Keratinocyte (primary cell): ENCODE measurements around the gene EML1. TPM values are rescaled to one million over a fixed set of nuclear protein-coding genes. Genes with fewer than 3 reads are reported as not detected.

ENCODE experiments used
- DNase-seq: peaks from one replicate; pipeline ENCODE4 v3.0.0-alpha.2; 2011; ENCODE audit warnings: low read depth, missing footprints, low spot score
- FAIRE-seq: peaks from 2 replicates; lab custom pipeline; 2011; peaks lifted over from hg19 to GRCh38; lab: Jason Lieb, UNC
- H2AFZ ChIP-seq: 2 replicates; pipeline ENCODE4 v1.6.0; 2012; ENCODE audit warnings: low read length, control low read depth, inconsistent platforms; ENCODE audit not compliant: control insufficient read depth
- H3K27ac ChIP-seq: 2 replicates; pipeline ENCODE4 v1.5.1; 2011; ENCODE audit warnings: low read length; ENCODE audit not compliant: control insufficient read depth, insufficient read depth
- H3K27me3 ChIP-seq: 3 replicates; pipeline ENCODE4 v1.6.0; 2011; ENCODE audit warnings: low read length; ENCODE audit not compliant: control insufficient read depth, insufficient read depth; ENCODE audit errors: extremely low read depth
- H3K36me3 ChIP-seq, 2 experiments: 2 replicates in 1 of 2; 3 replicates in 1 of 2; pipeline ENCODE4 v1.5.1; 2011; ENCODE audit warnings: low read length in 2 of 2, mild to moderate bottlenecking in 1 of 2; ENCODE audit not compliant: control insufficient read depth in 2 of 2, insufficient read depth in 2 of 2; ENCODE audit errors: extremely low read depth in 1 of 2
- H3K4me1 ChIP-seq: 3 replicates; pipeline ENCODE4 v1.5.1; 2011; ENCODE audit warnings: low read length; ENCODE audit not compliant: control insufficient read depth, insufficient read depth; ENCODE audit errors: extremely low read depth
- H3K4me2 ChIP-seq: 3 replicates; pipeline ENCODE4 v1.6.0; 2011; ENCODE audit warnings: low read depth, low read length; ENCODE audit not compliant: control insufficient read depth, insufficient read depth; ENCODE audit errors: extremely low read depth
- H3K4me3 ChIP-seq, 3 experiments: fragments of 200-600 bp in 1 of 3; sonication (generic) in 1 of 3; 2 replicates in 2 of 3; 3 replicates in 1 of 3; pipeline ENCODE4 v1.5.1; 2011 to 2016; ENCODE audit warnings: low read length in 3 of 3, mild to moderate bottlenecking in 3 of 3, control low read depth in 2 of 3, inconsistent platforms in 1 of 3, low read depth in 1 of 3, mixed read lengths in 1 of 3, mixed run types in 1 of 3, moderate library complexity in 1 of 3; ENCODE audit not compliant: control insufficient read depth in 2 of 3, insufficient read depth in 2 of 3; ENCODE audit errors: extremely low read depth in 1 of 3
- H3K79me2 ChIP-seq: 2 replicates; pipeline ENCODE4 v1.6.0; 2012; ENCODE audit warnings: low read length; ENCODE audit not compliant: control insufficient read depth, insufficient read depth
- H3K9ac ChIP-seq: 3 replicates; pipeline ENCODE4 v1.6.0; 2011; ENCODE audit warnings: low read length; ENCODE audit not compliant: control insufficient read depth, insufficient read depth; ENCODE audit errors: extremely low read depth
- H3K9me1 ChIP-seq: 3 replicates; pipeline ENCODE4 v1.6.0; 2011; ENCODE audit warnings: low read length; ENCODE audit not compliant: control insufficient read depth, insufficient read depth; ENCODE audit errors: extremely low read depth
- H3K9me3 ChIP-seq: 2 replicates; pipeline ENCODE4 v1.5.1; 2012; ENCODE audit warnings: low read depth, low read length; ENCODE audit not compliant: control insufficient read depth
- H4K20me1 ChIP-seq: 3 replicates; pipeline ENCODE4 v1.6.0; 2011; ENCODE audit warnings: low read length; ENCODE audit not compliant: control insufficient read depth, insufficient read depth; ENCODE audit errors: extremely low read depth
- EZH2 ChIP-seq: IDR thresholded peaks from one replicate; pipeline ENCODE4 v1.6.1; 2012; ENCODE audit warnings: inconsistent platforms, mild to moderate bottlenecking, low read length, moderate library complexity
- dilution Hi-C: fragments of 300-500 bp; cut with MboI; formaldehyde crosslinking; loops from one replicate; pipeline ENCODE4 v1.7.0; 2020; ENCODE audit warnings: low sequenced_read_pairs; ENCODE audit not compliant: extremely low pct_ligation_motif_present
- polyA plus RNA-seq, 5 experiments: library from polyadenylated mRNA; depleted of rRNA in 3 of 5; stranded (reverse) in 3 of 5; stranded (forward) in 1 of 5; unstranded in 1 of 5; fragments of >200 nt; gene quantifications; 1 replicate in 1 of 5; 2 replicates in 3 of 5; 3 replicates in 1 of 5; pipeline versions ENCODE4 v1.2.1 to v1.2.3, GENCODE V29; 2011 to 2012; ENCODE audit warnings: missing spikeins in 2 of 5, low read depth in 1 of 5, low replicate concordance in 1 of 5
- TF ChIP-seq, protein P1 (sequence below), 3 experiments: IDR thresholded peaks in 1 of 3; conservative IDR thresholded peaks in 1 of 3; optimal IDR thresholded peaks in 1 of 3; 2 replicates in 2 of 3; 3 replicates in 1 of 3; pipeline versions ENCODE3 to v1.5.1; 2011; ENCODE audit warnings: low read length in 3 of 3, mild to moderate bottlenecking in 3 of 3, moderate library complexity in 2 of 3, control low read depth in 1 of 3, inconsistent platforms in 1 of 3; ENCODE audit not compliant: insufficient read depth in 2 of 3; ENCODE audit errors: extremely low read depth in 1 of 3

Gene EML1
- polyA plus RNA-seq, 1 donor (not counting 4 experiments of a cell fraction or from before 2014, with no cell fraction given): 0.84 TPM

DNA sequence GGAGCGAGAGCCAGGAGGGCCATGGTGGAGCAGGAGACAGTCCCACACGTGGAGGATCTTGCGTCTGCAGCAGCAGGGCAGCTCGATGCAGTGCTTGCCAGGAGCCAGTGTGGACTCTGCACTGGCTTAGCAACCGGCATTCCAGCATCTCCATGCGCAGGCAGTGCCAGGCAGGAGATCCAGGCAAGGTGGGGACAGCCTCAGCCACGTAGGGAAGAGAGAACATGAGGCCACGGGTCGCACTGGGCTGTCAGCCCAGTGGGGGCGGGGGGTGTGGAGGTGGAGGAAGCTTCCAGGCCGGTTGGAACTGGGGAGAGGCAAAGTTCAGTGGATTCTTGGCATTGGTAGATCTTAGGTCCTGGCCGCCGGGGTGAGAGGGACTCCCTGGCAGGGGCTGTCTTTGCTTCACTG lies 151.0 kb downstream of the EML1 start:
- Histone ChIP-seq H3K4me1 (no peaks in the 10 kb centered on the region), H3K9me3 (no peaks in the 10 kb centered on the region), H4K20me1 (no peaks in the 10 kb centered on the region), H3K79me2 (no peaks in the 10 kb centered on the region), H3K27ac (no peak overlapping the region), H3K9ac (no peak overlapping the region), H2AFZ (no peak overlapping the region), H3K36me3 (no peaks in the 10 kb centered on the region), H3K4me2 (no peak overlapping the region), H3K4me3 (no peak overlapping the region), H3K9me1 (no peaks in the 10 kb centered on the region), H3K27me3 (peaks cover 3% of the 10 kb centered on the region)
- dilution Hi-C loops: no loop called here
- DNase-seq (no peak), FAIRE-seq (no peak)
- TF ChIP-seq EZH2: no peak
- TF ChIP-seq, protein P1, sequence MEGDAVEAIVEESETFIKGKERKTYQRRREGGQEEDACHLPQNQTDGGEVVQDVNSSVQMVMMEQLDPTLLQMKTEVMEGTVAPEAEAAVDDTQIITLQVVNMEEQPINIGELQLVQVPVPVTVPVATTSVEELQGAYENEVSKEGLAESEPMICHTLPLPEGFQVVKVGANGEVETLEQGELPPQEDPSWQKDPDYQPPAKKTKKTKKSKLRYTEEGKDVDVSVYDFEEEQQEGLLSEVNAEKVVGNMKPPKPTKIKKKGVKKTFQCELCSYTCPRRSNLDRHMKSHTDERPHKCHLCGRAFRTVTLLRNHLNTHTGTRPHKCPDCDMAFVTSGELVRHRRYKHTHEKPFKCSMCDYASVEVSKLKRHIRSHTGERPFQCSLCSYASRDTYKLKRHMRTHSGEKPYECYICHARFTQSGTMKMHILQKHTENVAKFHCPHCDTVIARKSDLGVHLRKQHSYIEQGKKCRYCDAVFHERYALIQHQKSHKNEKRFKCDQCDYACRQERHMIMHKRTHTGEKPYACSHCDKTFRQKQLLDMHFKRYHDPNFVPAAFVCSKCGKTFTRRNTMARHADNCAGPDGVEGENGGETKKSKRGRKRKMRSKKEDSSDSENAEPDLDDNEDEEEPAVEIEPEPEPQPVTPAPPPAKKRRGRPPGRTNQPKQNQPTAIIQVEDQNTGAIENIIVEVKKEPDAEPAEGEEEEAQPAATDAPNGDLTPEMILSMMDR (optimal IDR thresholded peaks at IDR 0.05 in 1 of 3, IDR thresholded peaks at IDR 0.05 in 1 of 3, conservative IDR thresholded peaks at IDR 0.05 in 1 of 3; ENCODE audit: extremely low read depth in 1 of 3, insufficient read depth in 2 of 3, low read length in 3 of 3): no peak

DNA sequence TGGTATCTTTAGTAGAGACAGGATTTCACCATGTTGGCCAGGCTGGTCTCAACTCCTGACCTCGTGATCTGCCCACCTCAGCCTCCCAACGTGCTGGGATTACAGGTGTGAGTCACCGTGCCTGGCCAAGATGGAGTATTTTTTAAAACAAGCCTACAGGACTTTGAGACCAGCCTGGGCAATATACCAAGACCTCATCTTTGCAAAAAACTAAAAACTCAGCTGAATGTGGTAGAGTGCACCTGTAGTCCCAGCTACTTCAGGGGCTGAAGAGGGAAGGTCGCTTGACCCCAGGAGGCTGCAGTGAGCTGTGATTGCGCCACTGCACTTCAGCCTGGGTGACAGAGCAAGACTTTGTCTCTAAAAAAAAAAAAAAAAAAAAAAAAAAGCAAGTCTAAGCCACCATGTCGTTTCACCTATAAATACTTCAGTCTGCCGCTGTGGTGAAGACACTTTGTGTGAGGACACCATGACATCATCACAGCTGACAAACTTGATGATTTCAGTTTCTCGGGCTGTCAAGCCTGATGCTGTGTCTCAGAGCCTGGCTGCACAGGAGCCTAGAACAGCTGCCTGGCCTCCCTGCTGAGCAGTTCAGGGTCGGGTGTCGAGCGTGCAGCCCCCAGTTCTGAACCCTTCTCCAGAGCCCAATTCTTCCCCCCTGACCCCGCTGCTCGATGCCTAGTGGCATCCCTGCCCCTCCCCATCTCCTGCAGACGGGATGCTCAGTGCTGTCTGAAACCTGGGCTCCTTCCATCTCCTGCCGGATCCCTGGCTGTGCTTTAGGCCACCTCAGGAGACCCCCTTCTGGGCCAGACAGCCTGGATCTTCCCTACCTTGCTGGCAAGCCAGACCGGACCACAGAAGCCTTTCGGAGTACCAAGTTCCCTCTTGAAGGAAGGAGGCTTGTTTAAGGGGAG lies 152.8 kb downstream of the EML1 start:
- Histone ChIP-seq H3K4me2 (no peak overlapping the region), H3K4me1 (no peaks in the 10 kb centered on the region), H3K9me3 (no peaks in the 10 kb centered on the region), H4K20me1 (no peaks in the 10 kb centered on the region), H3K9me1 (no peaks in the 10 kb centered on the region), H3K36me3 (no peaks in the 10 kb centered on the region), H3K27ac (no peak overlapping the region), H3K27me3 (peaks cover 6% of the 10 kb centered on the region), H2AFZ (no peak overlapping the region), H3K4me3 (no peak overlapping the region), H3K79me2 (no peaks in the 10 kb centered on the region), H3K9ac (no peak overlapping the region)
- DNase-seq: no peak
- dilution Hi-C loops: no loop called here
- TF ChIP-seq EZH2: no peak
- TF ChIP-seq, protein P1 (optimal IDR thresholded peaks at IDR 0.05 in 1 of 3, IDR thresholded peaks at IDR 0.05 in 1 of 3, conservative IDR thresholded peaks at IDR 0.05 in 1 of 3; ENCODE audit: extremely low read depth in 1 of 3, insufficient read depth in 2 of 3, low read length in 3 of 3): no peak
- FAIRE-seq: no peak
